GM21367 (cell line): ENCODE data around the gene SCNN1B.
"Not testable (repeated sequence)": the region's sequence is repeated elsewhere in the genome, so short reads cannot be mapped to it uniquely, and the experiment has no call there.

Experiments used
- ATAC-seq: cut with Tn5 transposase; IDR thresholded peaks from one replicate; pipeline ENCODE4 v1.9.1; 2021; ENCODE audit not compliant: unreplicated experiment

The SCNN1B gene

GRCh38 chr16:23348579-23349469 is 46.7 kb downstream of the SCNN1B start:
- no peak for ATAC-seq

DNA sequence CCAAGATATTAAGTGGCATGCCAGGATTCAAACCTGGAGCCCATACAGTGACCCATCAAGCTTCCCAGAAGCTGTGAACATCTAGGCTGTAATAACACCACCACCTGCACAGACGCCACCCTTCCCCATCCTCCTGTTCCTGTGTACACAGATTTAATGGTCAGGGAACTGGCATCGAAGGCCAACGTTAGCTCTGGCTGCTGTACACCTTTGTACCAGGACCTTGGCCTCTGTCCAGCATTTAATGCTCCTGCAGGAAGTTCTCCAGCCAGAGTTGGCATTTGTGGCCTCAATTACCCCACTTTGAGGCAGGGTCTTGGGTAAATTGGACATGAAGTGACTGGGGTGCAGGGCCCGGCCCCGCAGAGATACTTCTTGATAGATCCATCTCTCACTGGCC is 49.3 kb downstream of the SCNN1B start:
- ATAC-seq = no peak

- ATAC-seq = no peak
Measured at GRCh38 chr16:23353440-23353839, 51.3 kb downstream of the SCNN1B start.

DNA sequence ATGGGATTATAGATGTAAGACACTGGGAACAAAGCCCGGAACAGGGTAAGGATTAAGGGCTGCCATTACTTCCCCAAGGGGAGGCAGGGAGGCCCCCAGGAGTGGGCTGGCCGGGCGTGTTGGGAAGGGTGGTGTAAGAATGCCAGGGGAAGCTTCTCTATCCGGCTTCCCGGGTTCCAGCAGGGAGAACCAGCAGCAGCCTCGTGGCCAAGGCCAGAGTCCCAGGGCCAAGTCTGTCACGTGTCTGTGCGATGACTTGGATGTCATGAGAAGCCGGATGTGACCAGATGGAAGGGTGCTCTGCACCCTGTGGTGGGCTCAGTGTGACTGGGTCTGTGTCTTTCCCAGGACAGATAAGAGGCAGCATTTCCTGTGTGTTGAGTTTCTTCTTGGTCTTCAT is 52.1 kb downstream of the SCNN1B start:
- no peak for ATAC-seq

GRCh38 chr16:23355106-23355670 is 53.1 kb downstream of the SCNN1B start:
- ATAC-seq = no peak

DNA sequence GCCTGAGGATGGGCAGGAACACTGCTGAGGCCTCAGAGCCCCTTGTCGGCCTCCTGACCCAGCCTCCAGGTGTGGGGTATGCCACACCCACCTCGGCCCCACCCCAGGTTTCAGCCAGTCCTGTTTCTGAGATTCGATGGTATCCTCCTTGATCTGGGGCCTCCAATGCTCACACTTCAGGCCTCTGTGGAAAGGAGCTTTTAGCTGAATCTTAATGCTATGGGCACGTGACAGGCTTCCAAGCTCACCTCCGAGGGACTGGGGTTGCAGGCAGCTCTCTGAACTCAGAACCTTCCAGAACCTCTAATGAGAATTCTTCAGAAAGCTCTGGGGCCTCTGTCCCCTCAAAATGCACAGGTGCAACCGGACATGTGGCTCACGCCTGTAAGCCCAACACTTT is 54.8 kb downstream of the SCNN1B start:
- ATAC-seq = no peak

DNA sequence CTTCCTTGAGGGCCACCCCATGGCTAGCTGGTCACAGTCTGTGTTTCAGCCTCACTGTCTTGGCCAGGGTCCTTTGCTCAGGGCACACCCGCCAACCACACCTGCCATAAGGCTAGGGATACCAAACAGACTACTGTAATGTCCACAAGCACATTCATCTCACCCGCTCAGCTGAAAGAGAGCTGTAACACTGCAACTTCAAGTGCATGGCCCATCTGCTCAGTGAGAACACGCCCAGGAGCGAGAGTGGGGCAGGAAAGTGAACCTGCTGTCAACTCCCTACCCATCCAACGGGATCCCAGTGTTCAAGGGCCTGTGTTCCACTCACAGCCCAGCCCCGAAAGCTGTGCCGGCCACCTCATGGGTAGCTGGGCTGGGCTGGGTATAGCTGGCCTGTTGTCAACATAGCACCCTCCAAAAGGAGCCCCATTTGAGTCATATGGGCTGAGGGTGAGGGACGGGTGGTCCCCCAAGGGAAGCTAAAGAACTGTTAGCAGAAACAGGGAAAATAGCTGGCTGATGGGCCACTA is 55.7 kb downstream of the SCNN1B start:
- no peak for ATAC-seq

DNA sequence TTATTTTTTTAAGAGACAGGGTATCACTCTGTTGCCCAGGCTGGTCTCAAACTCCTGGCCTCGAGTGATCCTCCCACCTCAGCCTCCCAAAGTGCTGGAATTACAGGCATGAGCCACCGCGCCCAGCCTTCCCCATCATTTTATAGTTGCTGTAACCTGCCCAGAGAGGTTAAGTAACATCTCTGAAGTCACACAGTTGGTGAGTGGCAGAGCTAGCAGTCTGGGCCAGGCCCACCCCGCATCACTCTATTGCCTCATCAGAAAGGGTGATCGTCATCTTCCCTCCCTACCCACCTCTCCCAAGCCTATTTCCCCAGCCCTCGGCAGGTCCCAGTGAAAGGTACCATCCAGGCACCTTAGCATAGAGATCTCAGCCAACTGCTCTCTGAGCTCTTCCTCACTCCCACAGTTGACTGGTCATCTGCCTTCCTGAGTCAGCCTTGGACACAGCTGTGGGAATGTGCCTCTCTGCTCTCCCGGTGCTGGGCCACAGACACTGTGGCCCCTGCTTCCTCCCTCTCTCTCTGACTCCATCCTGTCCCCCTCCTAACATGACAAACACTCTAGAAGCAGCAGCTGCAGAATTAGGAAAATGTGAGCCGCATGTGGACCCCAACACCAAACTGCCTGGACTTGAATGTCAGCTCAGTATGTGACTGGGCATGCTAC is 57.1 kb downstream of the SCNN1B start:
- ATAC-seq = no peak

DNA sequence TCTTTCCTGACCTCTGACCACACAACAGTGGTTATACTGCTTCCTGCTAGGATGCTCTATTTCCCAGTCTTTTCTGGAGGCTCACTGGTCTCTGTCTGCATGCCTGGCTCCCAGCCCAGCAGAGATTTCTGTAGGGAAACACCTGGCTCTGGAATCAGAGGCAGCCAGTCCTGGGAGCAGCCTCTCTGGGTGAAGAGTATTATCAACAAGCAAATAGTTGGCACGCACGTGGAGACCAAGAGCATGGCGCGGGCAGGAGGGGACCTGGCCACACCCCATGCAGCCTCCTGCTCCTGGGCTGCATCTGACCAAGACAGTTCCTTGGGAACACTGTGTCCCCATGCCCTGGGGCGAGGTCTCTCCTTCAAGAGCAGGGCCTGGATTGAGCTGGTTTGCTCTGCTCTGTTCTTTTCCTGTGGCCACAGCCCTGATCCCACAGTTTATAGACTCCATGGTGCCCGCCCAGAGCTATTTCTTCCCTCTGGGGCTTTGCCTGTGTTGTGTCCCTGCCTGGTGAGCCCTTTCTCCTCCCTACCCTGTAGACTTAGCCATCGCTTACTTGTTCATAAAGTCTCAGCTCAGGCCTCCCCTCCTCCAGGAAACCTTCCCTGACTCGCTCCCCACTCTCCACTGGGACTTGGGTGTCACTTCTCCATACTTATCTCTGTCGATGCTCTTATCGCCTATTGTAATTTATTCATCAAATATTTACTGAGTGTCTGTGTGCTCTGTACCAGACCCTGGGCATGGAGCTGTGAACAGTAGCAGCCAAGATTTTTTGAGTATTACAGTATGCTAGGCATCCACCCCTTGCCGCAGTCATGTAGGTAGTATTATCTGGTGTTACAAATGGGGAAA is 60.6 kb downstream of the SCNN1B start:
- ATAC-seq = no peak

GRCh38 chr16:23365602-23366240 is 63.6 kb downstream of the SCNN1B start:
- no peak for ATAC-seq

GRCh38 chr16:23366341-23366740 is 64.2 kb downstream of the SCNN1B start:
- not testable (repeated sequence) for ATAC-seq

DNA sequence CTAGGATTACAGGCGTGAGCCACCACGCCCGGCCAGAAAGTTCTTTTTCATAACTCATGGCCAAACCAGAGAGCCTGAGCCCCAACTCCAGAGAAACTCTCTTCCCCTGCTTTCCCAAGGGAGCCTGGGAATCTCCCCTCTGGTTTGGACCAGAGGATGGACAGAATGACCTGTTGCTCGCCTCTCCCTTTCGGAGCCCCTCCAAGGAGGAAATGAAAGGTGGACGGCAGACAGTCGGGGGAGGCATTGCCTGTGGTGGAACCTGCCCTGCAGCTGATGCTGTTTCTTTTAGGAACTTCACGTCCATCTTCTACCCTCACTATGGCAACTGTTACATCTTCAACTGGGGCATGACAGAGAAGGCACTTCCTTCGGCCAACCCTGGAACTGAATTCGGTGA is 65.5 kb downstream of the SCNN1B start:
- no peak for ATAC-seq

- no peak for ATAC-seq
Measured at GRCh38 chr16:23367988-23368387, 65.9 kb downstream of the SCNN1B start.

GRCh38 chr16:23368469-23368868 is 66.4 kb downstream of the SCNN1B start:
- no peak for ATAC-seq

- no peak for ATAC-seq
Measured at GRCh38 chr16:23369416-23369815, 67.3 kb downstream of the SCNN1B start.

DNA sequence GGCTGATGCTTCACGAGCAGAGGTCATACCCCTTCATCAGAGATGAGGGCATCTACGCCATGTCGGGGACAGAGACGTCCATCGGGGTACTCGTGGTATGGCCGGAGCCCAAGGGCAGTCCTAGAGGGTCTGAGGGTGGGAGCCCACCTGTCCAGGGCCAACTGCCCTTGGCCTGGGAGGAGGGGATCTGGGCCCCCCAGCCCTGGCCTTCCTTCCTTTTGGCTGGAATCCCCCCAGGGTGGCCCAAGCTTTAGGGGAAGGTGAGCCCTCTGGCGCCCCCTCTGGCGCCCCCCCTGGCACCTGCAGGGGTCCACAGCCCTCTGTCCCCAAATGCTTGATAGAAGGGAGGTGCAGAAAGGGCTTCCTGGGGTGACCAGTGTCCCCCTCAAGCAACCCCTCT is 69.3 kb downstream of the SCNN1B start:
- no peak for ATAC-seq

- ATAC-seq = no peak
Measured at GRCh38 chr16:23373436-23374219, 71.5 kb downstream of the SCNN1B start.

DNA sequence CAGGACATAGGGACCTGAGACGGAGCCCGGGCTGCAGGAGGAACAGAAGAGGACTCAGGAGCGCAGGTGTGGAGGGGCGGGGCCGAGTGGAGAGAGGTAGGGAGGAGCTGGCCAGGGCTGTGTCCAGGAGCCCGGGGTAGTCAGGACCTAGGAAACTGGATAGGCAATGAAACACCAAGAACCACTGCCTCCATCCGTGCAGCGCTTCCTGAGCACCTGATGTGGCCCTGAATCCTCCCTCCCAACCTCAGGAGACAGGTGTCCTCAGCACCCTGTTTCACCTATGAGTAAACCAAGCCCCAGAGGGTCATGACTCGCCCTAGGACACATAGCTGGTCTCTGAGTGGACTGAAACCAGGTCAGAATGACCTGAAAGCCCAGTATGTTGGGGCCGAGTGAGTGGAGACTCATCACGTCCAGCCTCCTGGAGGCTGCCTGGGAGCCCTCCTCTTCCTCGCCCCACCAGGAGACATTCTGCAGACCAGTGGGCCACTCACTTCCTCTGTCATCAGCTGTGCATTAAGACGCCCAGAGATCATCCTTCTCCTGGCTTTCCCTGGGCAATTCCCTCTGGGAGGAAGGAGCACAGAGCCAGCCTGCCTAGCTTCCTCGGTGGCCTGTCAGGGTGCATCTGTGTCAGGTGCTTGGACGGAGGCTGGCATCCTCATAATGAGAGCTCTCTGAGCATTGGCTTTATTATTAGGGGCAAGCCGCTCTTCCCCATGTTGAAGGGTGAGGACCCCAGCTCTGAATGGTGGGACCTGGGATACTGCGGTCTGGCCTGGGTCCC is 72.8 kb downstream of the SCNN1B start:
- no peak for ATAC-seq

GRCh38 chr16:23375643-23376042 is 73.5 kb downstream of the SCNN1B start:
- no peak for ATAC-seq
